GM18517 (cell line): ENCODE results near the gene PRRT2.
"Not testable (repeated sequence)": the region's sequence is repeated elsewhere in the genome, so short reads cannot be mapped to it uniquely, and the experiment has no call there.

ENCODE experiments used
- ATAC-seq: cut with Tn5 transposase; IDR thresholded peaks from one replicate; pipeline ENCODE4 v1.9.1; 2021; ENCODE audit warnings: mild to moderate bottlenecking, moderate library complexity; ENCODE audit not compliant: unreplicated experiment

Gene PRRT2

GRCh38 chr16:29831490-29831889 is 19.5 kb downstream of the PRRT2 start:
- no peak for ATAC-seq

GRCh38 chr16:29833219-29833618 is 21.2 kb downstream of the PRRT2 start:
- not testable (repeated sequence) for ATAC-seq

GRCh38 chr16:29834079-29834478 is 22.1 kb downstream of the PRRT2 start:
- no peak for ATAC-seq

- no peak for ATAC-seq
Measured at GRCh38 chr16:29835926-29836325, 23.9 kb downstream of the PRRT2 start.

GRCh38 chr16:29836623-29837022 is 24.6 kb downstream of the PRRT2 start:
- no peak for ATAC-seq

GRCh38 chr16:29837841-29838240 is 25.8 kb downstream of the PRRT2 start:
- no peak for ATAC-seq

- no peak for ATAC-seq
Measured at GRCh38 chr16:29839822-29840221, 27.8 kb downstream of the PRRT2 start.

- ATAC-seq = no peak
Measured at GRCh38 chr16:29840240-29840639, 28.2 kb downstream of the PRRT2 start.

GRCh38 chr16:29841631-29842030 is 29.6 kb downstream of the PRRT2 start:
- no peak for ATAC-seq

- no peak for ATAC-seq
Measured at GRCh38 chr16:29842732-29843346, 30.8 kb downstream of the PRRT2 start.

GRCh38 chr16:29843931-29844330 is 31.9 kb downstream of the PRRT2 start:
- ATAC-seq = no peak

- no peak for ATAC-seq
Measured at GRCh38 chr16:29844575-29845331, 32.8 kb downstream of the PRRT2 start.

- no peak for ATAC-seq
Measured at GRCh38 chr16:29845656-29846055, 33.7 kb downstream of the PRRT2 start.

- no peak for ATAC-seq
Measured at GRCh38 chr16:29848420-29849297, 36.7 kb downstream of the PRRT2 start.

GRCh38 chr16:29849505-29849904 is 37.5 kb downstream of the PRRT2 start:
- no peak for ATAC-seq

- ATAC-seq = no peak
Measured at GRCh38 chr16:29850998-29851397, 39.0 kb downstream of the PRRT2 start.

- no peak for ATAC-seq
Measured at GRCh38 chr16:29852654-29853053, 40.7 kb downstream of the PRRT2 start.

- ATAC-seq = no peak
Measured at GRCh38 chr16:29854520-29855100, 42.6 kb downstream of the PRRT2 start.

- no peak for ATAC-seq
Measured at GRCh38 chr16:29857133-29857760, 45.3 kb downstream of the PRRT2 start.

- no peak for ATAC-seq
Measured at GRCh38 chr16:29858149-29858849, 46.3 kb downstream of the PRRT2 start.
